ENCODE measurements around the gene ZNF581.
A peak's percentile ranks its signal among the peaks of the same experiment; 100 is the strongest.

ZNF581 gene

DNA sequence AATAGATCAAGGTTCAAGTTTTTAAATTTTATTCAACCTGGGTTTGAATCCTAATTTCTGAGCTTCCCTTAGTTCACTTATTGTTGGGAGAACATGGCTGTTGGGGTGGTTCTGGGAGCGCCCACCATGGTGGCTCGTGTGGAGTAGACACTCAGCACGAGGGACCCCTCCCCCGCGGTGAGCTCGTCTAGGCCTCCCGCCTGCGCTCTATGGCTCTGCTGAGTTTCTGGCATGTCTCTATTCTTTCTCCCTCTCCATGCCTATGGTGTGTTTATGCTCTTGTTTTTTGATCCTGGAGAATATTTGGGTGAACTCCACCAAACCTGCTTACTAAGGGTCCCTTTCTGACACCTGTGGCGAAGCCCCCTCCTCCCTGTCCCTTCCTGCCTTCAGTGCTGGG lies 30.0 kb downstream of the ZNF581 start:
- DNase-seq (ENCODE audit: extremely low spot score) = no peak
- ChIA-PET CTCF (no interaction called here), POLR2A (interaction anchor here (0.7 to 1.1 kb wide), 2 partner anchors 19 to 21 kb away, joined by 3 to 7 read pairs; partner anchors contain the start of gene U2AF2)
- TF ChIP-seq L3MBTL2 (conservative IDR thresholded peaks at IDR 0.05) = peak; percentile 40; the same call in 1 of the 2 replicates
- no peak for TF ChIP-seq FOXM1 (IDR thresholded peaks at IDR 0.05; ENCODE audit: borderline replicate concordance)

DNA sequence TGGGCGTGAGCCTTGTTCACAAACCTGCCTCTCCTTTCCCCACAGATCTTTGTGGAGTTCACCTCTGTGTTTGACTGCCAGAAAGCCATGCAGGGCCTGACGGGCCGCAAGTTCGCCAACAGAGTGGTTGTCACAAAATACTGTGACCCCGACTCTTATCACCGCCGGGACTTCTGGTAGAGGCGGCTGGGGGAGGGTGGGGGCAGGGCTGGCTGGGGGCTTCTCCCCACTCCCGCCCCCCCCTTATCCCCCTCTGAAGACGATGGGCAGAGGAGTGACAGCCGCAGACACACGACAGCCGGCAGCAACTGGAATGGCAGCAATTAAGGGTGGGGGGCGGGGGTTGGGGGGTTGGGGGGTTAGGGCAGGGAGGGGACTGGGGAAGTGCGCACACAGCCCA lies 30.4 kb downstream of the ZNF581 start:
- ChIA-PET CTCF (no interaction called here), POLR2A (interaction anchor here (0.7 to 1.1 kb wide), 3 partner anchors 18 to 21 kb away, joined by 3 to 7 read pairs (median 4); partner anchors contain the start of gene U2AF2)
- no peak for DNase-seq (ENCODE audit: extremely low spot score)
- no peak for TF ChIP-seq FOXK2 (IDR thresholded peaks at IDR 0.05)
- no peak for TF ChIP-seq NFRKB (IDR thresholded peaks at IDR 0.05)

DNA sequence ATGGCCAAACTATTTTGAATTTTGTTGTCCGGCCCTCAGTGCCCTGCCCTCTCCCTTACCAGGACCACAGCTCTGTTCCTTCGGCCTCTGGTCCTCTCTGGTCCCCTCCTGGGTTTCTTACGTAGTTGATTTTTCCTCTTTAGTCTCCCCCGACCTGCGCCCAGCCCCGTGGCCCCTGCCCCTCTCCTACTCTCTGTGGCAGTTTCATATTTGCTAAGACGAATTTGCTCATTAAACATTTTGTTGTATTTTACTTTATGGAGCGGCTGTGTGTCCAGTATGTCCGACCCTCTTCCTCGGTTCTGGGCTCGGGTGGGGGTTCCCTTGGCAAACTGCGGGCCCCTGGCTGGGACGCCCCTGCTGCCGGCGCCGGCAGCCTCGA lies 31.0 kb downstream of the ZNF581 start:
- ChIA-PET POLR2A (interaction anchor here (0.7 kb wide), 1 partner anchor 18 kb away, joined by 4 read pairs; no protein-coding TSS in a partner anchor), CTCF (no interaction called here)
- DNase-seq (ENCODE audit: extremely low spot score) = no peak
- TF ChIP-seq BHLHE40 (IDR thresholded peaks at IDR 0.05; ENCODE audit: borderline replicate concordance) = no peak
- no peak for TF ChIP-seq LEF1 (IDR thresholded peaks at IDR 0.05; ENCODE audit: borderline replicate concordance)
- no peak for TF ChIP-seq ARNT (IDR thresholded peaks at IDR 0.05)
- TF ChIP-seq NFRKB (IDR thresholded peaks at IDR 0.05) = no peak
- TF ChIP-seq, protein P1, sequence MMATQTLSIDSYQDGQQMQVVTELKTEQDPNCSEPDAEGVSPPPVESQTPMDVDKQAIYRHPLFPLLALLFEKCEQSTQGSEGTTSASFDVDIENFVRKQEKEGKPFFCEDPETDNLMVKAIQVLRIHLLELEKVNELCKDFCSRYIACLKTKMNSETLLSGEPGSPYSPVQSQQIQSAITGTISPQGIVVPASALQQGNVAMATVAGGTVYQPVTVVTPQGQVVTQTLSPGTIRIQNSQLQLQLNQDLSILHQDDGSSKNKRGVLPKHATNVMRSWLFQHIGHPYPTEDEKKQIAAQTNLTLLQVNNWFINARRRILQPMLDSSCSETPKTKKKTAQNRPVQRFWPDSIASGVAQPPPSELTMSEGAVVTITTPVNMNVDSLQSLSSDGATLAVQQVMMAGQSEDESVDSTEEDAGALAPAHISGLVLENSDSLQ (IDR thresholded peaks at IDR 0.05) = no peak
- no peak for TF ChIP-seq FOXA1 (IDR thresholded peaks at IDR 0.05)
- TF ChIP-seq FOXM1 (IDR thresholded peaks at IDR 0.05; ENCODE audit: borderline replicate concordance) = no peak
- TF ChIP-seq ZNF384 (IDR thresholded peaks at IDR 0.05) = no peak
- no peak for TF ChIP-seq SP1 (IDR thresholded peaks at IDR 0.05)

DNA sequence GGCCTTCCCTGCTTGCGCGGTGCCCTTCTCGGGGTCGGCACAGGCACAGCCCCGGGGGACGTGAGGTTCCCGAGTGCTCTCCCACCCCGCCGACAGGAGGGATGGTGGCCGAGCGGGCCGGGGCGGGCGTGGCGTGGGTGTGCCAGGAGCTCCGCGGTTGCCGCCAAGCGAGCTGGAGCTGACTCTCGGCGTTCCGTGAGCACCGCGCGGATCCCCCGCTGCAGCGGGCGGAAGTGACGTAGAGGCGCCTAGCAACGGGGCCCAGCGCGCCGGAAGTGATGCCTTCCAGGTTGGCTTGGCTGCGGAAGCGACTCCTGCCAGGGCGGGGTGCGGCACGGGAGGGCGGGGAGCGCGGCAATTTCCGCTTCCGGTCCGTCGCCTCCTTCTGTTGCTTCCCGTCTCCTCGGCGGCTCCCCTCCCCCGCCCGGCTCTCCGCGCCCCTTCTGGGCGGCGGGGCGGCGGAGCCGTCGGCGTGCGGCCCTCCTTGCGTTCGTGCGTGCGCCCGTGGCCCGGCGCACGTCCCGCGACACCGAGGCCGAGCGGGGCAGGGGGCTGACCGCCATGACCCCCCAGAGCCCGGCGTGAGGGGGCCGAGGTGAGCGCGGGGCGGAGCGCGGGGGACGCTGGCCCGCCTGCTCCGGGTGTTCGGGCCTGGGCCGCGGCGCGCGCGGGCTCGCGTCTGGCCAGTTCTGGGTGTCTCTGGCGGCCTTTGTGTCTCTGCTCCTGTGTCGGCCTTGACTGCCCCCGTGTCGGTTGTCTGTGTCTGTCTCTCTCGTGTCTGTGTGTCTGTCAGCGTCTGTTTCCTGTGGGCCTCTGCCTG lies 31.6 kb downstream of the ZNF581 start, which contains the start of gene EPN1:
Gene EPN1 (plus strand): TSS at position 386 of the 820 bp plus-strand sequence. CDS start 3,402 bp downstream, outside the sequence.
- CTCF ChIA-PET = no interaction called here
- TF ChIP-seq ARNT (IDR thresholded peaks at IDR 0.05) (peak; percentile 63), FOXM1 (IDR thresholded peaks at IDR 0.05; ENCODE audit: borderline replicate concordance) (peak; percentile 57; the same call in 1 of the 2 replicates), L3MBTL2 (conservative IDR thresholded peaks at IDR 0.05) (0 out of 2 replicates have a peak, but pooled peaks have one; percentile 16), LEF1 (IDR thresholded peaks at IDR 0.05; ENCODE audit: borderline replicate concordance) (0 out of 2 replicates have a peak, but pooled peaks have one; percentile 29), FOXA1 (IDR thresholded peaks at IDR 0.05) (no peak), ELF4 (IDR thresholded peaks at IDR 0.05) (peak; percentile 32; the same call in 1 of the 2 replicates)
- DNase-seq (ENCODE audit: extremely low spot score) = peak; percentile 99
- POLR2A ChIA-PET = no interaction called here

DNA sequence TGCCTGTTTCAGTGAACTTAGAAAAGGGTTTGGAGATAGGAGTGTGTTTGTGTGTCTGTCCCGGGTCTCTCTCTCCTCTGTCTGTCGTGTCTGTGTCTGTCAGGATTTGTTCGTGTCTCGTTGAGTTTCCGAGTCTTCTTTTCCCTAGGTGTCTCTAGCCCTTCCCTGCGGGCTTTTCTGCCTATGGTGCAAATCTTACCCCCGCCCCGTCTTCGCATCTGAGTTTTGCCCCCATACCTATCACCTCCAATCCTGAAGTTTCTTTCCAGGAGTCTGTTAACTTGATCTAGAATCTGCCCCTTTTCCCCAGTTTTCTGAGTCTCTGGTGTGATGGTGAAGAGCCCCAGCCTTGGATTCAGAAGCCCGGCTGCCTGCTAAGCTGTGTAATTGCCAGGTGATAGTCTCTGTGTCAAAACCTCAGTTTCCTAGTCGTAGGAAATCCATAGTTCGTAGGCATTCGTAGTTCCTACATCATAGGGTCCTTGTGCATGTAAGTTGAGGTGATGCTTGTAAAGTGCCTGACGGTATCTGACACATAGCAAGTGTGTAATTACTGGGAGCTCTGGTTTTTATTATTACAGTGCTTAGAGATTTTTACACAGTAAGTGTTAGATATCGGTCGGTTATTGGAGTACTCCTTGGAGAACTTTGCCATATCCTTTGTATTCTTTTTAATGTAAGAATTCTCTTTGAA lies 32.4 kb downstream of the ZNF581 start:
- no peak for DNase-seq (ENCODE audit: extremely low spot score)
- TF ChIP-seq CTBP1 (IDR thresholded peaks at IDR 0.05; ENCODE audit: borderline replicate concordance) (no peak), HDGF (IDR thresholded peaks at IDR 0.05; ENCODE audit: borderline replicate concordance) (no peak), ARNT (IDR thresholded peaks at IDR 0.05) (no peak), ZNF384 (IDR thresholded peaks at IDR 0.05) (no peak), FOXM1 (IDR thresholded peaks at IDR 0.05; ENCODE audit: borderline replicate concordance) (no peak), NFRKB (IDR thresholded peaks at IDR 0.05) (no peak), ELF4 (IDR thresholded peaks at IDR 0.05) (no peak), FOXA1 (IDR thresholded peaks at IDR 0.05) (no peak), FOXK2 (IDR thresholded peaks at IDR 0.05) (no peak)
- ChIA-PET CTCF (no interaction called here), POLR2A (no interaction called here)

DNA sequence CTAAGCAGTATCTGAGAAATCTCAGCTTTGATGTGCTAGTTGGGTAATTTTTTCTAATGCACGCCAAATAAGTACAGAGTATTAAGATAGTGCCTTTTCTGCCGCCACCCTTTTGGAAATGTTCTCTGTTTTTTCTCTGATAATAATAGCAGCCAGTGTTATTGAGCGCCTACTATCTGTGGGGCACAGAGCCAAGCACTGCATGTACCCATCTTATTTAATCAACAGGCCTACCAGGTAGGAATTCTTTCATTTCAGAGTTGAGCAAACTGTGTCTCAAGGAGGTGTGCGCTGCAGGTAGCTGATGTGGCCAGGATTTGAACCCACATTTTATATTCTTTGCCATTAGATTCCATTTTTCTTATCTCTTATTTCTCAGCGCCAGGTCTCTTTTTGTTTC lies 32.9 kb downstream of the ZNF581 start:
- CTCF ChIA-PET = no interaction called here
- DNase-seq (ENCODE audit: extremely low spot score) = no peak
- POLR2A ChIA-PET = no interaction called here
- TF ChIP-seq NFRKB (IDR thresholded peaks at IDR 0.05) (no peak), ELF4 (IDR thresholded peaks at IDR 0.05) (no peak), CTBP1 (IDR thresholded peaks at IDR 0.05; ENCODE audit: borderline replicate concordance) (no peak), LEF1 (IDR thresholded peaks at IDR 0.05; ENCODE audit: borderline replicate concordance) (no peak), SP1 (IDR thresholded peaks at IDR 0.05) (no peak), L3MBTL2 (conservative IDR thresholded peaks at IDR 0.05) (no peak), ZNF384 (IDR thresholded peaks at IDR 0.05) (no peak), ARNT (IDR thresholded peaks at IDR 0.05) (no peak), SUZ12 (IDR thresholded peaks at IDR 0.05) (no peak), FOXA1 (IDR thresholded peaks at IDR 0.05) (no peak), TARDBP (IDR thresholded peaks at IDR 0.05) (no peak), FOXM1 (IDR thresholded peaks at IDR 0.05; ENCODE audit: borderline replicate concordance) (no peak)
- TF ChIP-seq, protein P1 (IDR thresholded peaks at IDR 0.05) = no peak

DNA sequence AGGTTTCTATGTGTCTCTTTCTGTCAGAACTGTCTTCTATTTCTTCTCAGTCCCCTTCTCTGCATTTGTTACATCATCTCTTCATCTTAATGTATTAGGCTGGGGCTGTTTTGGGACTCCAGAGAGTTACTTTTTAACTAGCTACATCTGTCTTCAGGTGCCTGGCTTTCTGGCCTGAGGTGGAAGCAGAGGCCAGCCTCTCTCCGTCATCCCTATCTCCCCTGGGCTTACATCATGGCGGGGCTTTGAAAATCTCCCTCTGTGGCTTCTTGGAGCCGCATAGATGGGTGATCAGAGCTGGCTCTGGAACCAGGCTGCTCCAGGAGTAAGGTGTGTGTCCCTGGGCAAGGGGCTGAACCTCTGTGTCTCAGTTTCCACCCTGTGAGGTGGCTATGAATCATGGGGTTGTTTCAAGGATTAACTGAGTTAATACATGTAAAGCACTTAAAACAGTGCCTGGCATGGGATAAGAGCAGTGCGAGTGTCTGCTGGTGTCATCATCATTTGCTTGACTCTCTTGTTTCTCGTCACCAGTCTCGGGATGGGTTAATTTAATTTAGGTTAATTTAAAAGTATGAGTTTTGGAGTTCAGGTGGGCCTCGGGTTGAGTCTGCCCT lies 33.5 kb downstream of the ZNF581 start:
- CTCF ChIA-PET = no interaction called here
- POLR2A ChIA-PET = no interaction called here
- no peak for TF ChIP-seq BHLHE40 (IDR thresholded peaks at IDR 0.05; ENCODE audit: borderline replicate concordance)
- TF ChIP-seq L3MBTL2 (conservative IDR thresholded peaks at IDR 0.05) = no peak
- no peak for TF ChIP-seq TARDBP (IDR thresholded peaks at IDR 0.05)
- no peak for TF ChIP-seq ARNT (IDR thresholded peaks at IDR 0.05)
- no peak for TF ChIP-seq LEF1 (IDR thresholded peaks at IDR 0.05; ENCODE audit: borderline replicate concordance)
- TF ChIP-seq FOXK2 (IDR thresholded peaks at IDR 0.05) = no peak
- DNase-seq (ENCODE audit: extremely low spot score) = no peak

Measured in HEK293T (cell line).